Measurements from ENCODE around the gene PLSCR4. TPM values are rescaled to one million over a fixed set of nuclear protein-coding genes. Genes with fewer than 3 reads are reported as not detected.

Gene PLSCR4
- total RNA-seq, 2 donors from 2014 or later = 19.4 to 28.5 TPM

DNA sequence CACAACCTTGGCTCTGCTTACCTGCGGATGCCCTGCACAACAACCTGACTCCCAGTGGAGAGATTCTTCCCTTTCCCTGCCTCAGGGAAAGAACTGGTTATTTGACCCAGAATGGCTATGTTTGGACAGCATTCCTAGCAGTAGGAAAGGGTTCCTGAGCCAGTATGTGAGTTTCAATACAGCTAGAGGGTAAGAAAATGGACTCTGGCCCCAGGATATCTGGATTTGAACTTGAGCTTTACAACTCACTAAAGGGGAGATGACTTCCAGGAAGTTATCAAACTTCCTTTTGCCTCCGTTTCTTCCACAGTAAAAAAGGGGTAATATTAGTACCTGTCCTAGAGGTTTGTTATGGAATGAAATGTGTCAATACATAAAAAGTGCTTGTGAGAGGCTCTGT, 28.1 kb upstream of the PLSCR4 start:
- Histone ChIP-seq H3K27me3 (no peaks in the 10 kb centered on the region), H3K27ac (no peak overlapping the region), H3K36me3 (replicated peaks in 1 of 2; ENCODE audit: insufficient read depth in 1 of 2, low read depth in 2 of 2) (no peaks in the 10 kb centered on the region), H3K9me3 (no peaks in the 10 kb centered on the region), H3K4me1 (no peaks in the 10 kb centered on the region), H3K4me3 (no peak overlapping the region)
- DNase-seq (no peak), ATAC-seq (no peak)
- TF ChIP-seq, protein P1, sequence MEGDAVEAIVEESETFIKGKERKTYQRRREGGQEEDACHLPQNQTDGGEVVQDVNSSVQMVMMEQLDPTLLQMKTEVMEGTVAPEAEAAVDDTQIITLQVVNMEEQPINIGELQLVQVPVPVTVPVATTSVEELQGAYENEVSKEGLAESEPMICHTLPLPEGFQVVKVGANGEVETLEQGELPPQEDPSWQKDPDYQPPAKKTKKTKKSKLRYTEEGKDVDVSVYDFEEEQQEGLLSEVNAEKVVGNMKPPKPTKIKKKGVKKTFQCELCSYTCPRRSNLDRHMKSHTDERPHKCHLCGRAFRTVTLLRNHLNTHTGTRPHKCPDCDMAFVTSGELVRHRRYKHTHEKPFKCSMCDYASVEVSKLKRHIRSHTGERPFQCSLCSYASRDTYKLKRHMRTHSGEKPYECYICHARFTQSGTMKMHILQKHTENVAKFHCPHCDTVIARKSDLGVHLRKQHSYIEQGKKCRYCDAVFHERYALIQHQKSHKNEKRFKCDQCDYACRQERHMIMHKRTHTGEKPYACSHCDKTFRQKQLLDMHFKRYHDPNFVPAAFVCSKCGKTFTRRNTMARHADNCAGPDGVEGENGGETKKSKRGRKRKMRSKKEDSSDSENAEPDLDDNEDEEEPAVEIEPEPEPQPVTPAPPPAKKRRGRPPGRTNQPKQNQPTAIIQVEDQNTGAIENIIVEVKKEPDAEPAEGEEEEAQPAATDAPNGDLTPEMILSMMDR (IDR thresholded peaks at IDR 0.05) = no peak
- TF ChIP-seq POLR2A (IDR thresholded peaks at IDR 0.05) = no peak
- WGBS, 2 donors = 81% methylated on average over 2 of the region's 2 CpGs
- intact Hi-C loops (cut with DNase I) = no loop called here

DNA sequence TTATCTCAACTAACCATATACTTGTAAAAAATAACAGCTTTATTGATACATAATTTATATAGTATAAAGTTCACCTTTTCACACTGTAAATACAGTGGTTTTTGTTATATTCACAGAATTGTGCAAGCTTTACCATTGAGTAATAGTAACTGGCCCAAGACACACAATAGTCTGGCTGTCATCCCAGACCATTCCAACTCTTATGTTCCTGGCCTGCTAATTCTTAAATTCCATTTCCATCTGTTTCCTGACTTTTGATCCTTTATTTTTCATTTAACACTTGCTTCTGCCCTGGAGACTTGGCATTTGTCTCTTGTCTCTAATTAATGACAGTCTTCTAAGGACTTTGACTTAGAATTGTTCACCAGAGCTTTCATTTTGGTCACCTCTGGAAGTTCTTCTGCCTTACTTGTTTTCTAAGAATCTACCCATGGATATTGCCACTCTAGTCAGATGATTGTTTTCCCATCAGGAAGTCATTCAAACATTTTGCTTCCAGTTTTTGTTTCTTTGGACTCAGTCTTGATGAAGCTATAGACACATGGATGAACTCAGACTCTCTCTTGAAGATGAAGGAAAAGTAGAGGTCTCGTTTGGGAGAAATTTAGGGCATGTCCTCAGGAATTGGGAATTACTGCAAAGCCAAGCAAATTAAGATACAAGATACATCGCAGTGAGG, 27.2 kb upstream of the PLSCR4 start:
- intact Hi-C loops (cut with DNase I) = no loop called here
- Histone ChIP-seq H3K27ac (no peak overlapping the region), H3K4me1 (no peaks in the 10 kb centered on the region), H3K4me3 (no peak overlapping the region), H3K36me3 (replicated peaks in 1 of 2; ENCODE audit: insufficient read depth in 1 of 2, low read depth in 2 of 2) (no peaks in the 10 kb centered on the region), H3K27me3 (no peaks in the 10 kb centered on the region), H3K9me3 (no peaks in the 10 kb centered on the region)
- ATAC-seq (peak; percentile 60), DNase-seq (peak in 2 of 4 donors; percentile 12 to 25)
- WGBS, 2 donors = 88 to 93% methylated on average over 2 of the region's 2 CpGs
- TF ChIP-seq, protein P1 (IDR thresholded peaks at IDR 0.05) = no peak
- TF ChIP-seq POLR2A (IDR thresholded peaks at IDR 0.05) = no peak

GRCh38 chr3:146275476-146275875, 24.6 kb upstream of the PLSCR4 start:
- no peaks in the 10 kb centered on the region for H3K4me1 ChIP-seq
- H3K36me3 ChIP-seq (replicated peaks in 1 of 2; ENCODE audit: insufficient read depth in 1 of 2, low read depth in 2 of 2) = no peaks in the 10 kb centered on the region
- 85 to 91% methylated on average over 3 of the region's 3 CpGs for WGBS, 2 donors
- H3K9me3 ChIP-seq = no peaks in the 10 kb centered on the region
- no peak overlapping the region for H3K27ac ChIP-seq
- no peaks in the 10 kb centered on the region for H3K27me3 ChIP-seq
- DNase-seq (no peak), ATAC-seq (no peak)
- TF ChIP-seq, protein P1 (IDR thresholded peaks at IDR 0.05) = no peak
- TF ChIP-seq POLR2A (IDR thresholded peaks at IDR 0.05) = no peak
- intact Hi-C loops (cut with DNase I) = no loop called here
- no peak overlapping the region for H3K4me3 ChIP-seq

- Histone ChIP-seq H3K4me1 (no peaks in the 10 kb centered on the region), H3K9me3 (no peaks in the 10 kb centered on the region), H3K27ac (no peak overlapping the region), H3K27me3 (no peaks in the 10 kb centered on the region), H3K4me3 (no peak overlapping the region), H3K36me3 (replicated peaks in 1 of 2; ENCODE audit: insufficient read depth in 1 of 2, low read depth in 2 of 2) (no peaks in the 10 kb centered on the region)
- peak; percentile 42 for ATAC-seq
- intact Hi-C loops (cut with DNase I) = no loop called here
- WGBS, 2 donors = 70 to 80% methylated on average over 1 of the region's 1 CpG
- no peak for DNase-seq
- no peak for TF ChIP-seq POLR2A (IDR thresholded peaks at IDR 0.05)
- TF ChIP-seq, protein P1 (IDR thresholded peaks at IDR 0.05) = no peak
These were observed 23.9 kb upstream of the PLSCR4 start for GRCh38 chr3:146274833-146275232.
